ENCODE results near the gene FLAD1.

- TF ChIP-seq POLR2A (IDR thresholded peaks at IDR 0.05): no peak
- no peak for TF ChIP-seq CTCF (IDR thresholded peaks at IDR 0.05)
- TF ChIP-seq EP300 (IDR thresholded peaks at IDR 0.05): no peak
Observed at GRCh38 chr1:155015527-155016230, 32.5 kb downstream of the FLAD1 start.

All from ovary (tissue), 3 donors.